ENCODE measurements around the gene HECTD3.
"Not testable (repeated sequence)": the region's sequence is repeated elsewhere in the genome, so short reads cannot be mapped to it uniquely, and the experiment has no call there.

The HECTD3 gene

DNA sequence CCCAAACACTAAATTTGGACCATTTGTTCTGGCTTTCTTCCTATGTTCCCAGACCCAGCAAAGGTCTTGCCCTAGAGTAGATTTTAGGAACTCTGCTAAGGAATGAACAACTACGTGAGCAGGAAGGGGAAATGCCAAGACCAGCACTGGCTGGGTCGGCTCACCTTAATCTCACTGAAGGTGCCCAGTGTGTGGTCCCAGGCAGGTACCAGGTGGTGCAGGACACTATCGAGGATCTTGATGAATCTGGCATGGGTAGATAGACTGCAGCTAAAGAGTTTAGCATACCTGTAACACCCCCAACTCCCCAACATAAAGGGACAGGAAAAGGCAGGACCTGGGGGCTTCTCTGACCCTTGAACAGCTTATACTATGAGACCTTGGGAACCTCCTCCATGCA, 3.0 kb downstream of the HECTD3 start:
- Mint-ChIP-seq H3K4me1 (ENCODE audit: low read depth) (peaks cover 20% of the 10 kb centered on the region), H3K4me3 (no peak overlapping the region), H3K27ac (no peak overlapping the region), H3K27me3 (ENCODE audit: low read depth) (no peaks in the 10 kb centered on the region), H3K36me3 (ENCODE audit: low read depth) (peaks cover 25% of the 10 kb centered on the region), H3K9me3 (no peaks in the 10 kb centered on the region)

DNA sequence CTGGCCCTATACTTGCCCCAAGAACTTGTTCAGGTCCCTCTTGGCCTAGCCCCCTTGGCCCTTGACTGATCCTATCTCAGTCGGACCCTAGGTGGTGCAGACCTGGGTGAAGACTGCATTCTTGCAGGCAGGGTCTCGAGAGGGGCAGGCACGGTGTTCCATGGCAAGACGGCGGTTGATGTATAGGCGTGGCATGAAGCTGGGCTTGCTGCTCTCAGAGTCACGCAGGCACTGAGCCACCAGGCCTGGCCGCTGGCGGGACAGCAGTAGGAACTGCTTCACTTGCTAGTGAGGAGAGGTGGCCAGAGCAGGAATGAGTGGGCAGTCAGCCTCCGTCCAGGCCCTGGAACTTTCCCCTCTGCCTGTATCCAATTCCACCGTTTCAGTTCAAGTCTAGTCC, 3.8 kb downstream of the HECTD3 start:
- H3K36me3 Mint-ChIP-seq (ENCODE audit: low read depth), result peaks cover 31% of the 10 kb centered on the region
- H3K4me3 Mint-ChIP-seq, result no peak overlapping the region
- peaks cover 17% of the 10 kb centered on the region for H3K4me1 Mint-ChIP-seq (ENCODE audit: low read depth)
- H3K27ac Mint-ChIP-seq, result no peak overlapping the region
- H3K27me3 Mint-ChIP-seq (ENCODE audit: low read depth), result no peaks in the 10 kb centered on the region
- no peaks in the 10 kb centered on the region for H3K9me3 Mint-ChIP-seq

DNA sequence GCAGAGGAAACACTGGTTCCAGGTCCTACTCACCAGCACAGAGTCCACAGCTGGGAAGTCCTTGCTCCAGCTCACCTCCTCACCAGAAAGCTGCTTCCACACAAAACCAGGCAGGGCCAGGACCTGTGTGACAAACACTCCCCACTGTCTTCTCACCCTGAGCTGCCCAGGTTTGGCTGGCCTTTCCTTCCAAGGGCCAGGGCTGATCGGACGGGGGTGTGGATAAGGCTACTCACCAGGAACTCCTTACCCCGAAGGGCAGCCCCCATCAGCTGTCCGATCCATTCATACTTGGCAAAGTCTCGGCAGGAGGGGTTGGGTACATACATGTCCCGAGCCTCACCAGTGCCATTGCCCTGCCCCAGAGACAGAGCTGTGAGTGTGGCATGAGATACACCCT, 5.4 kb downstream of the HECTD3 start:
- H3K36me3 Mint-ChIP-seq (ENCODE audit: low read depth), result peaks cover 34% of the 10 kb centered on the region
- no peak overlapping the region for H3K27ac Mint-ChIP-seq
- no peaks in the 10 kb centered on the region for H3K9me3 Mint-ChIP-seq
- peaks cover 13% of the 10 kb centered on the region for H3K4me1 Mint-ChIP-seq (ENCODE audit: low read depth)
- H3K27me3 Mint-ChIP-seq (ENCODE audit: low read depth), result no peaks in the 10 kb centered on the region
- no peak overlapping the region for H3K4me3 Mint-ChIP-seq

DNA sequence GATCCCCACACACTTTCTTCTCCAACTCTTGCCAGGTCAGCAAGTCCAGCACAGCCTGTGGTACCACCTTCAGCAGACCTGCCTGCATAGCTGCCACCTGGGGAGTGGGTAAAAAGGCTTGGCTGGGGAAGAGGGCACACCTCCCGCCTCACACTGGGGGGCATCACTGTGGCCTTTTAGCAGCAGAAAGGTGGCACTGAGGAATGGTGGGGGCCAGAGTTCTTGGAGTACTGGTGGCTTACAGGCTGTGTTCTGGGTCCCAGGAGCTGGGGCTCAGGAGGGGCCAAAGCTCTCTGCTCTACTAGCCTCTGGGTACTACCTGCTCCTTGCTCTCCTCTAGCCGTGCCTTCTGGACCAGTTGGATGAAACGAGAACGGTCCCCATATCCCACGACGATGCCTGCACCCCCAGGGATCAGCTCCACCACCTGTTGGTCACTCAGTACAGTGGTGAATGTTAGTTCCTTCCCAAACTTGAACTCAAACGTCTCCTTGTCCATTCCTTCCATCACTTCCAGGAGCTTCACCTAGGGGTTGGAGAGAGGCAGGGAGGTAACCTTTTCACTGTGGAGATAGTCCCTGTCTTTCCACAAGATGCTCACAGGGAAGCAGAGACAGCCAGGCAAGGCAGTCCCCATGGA, 6.7 kb downstream of the HECTD3 start:
- H3K9me3 Mint-ChIP-seq, result no peaks in the 10 kb centered on the region
- no peak overlapping the region for H3K4me3 Mint-ChIP-seq
- H3K27me3 Mint-ChIP-seq (ENCODE audit: low read depth), result no peaks in the 10 kb centered on the region
- no peak overlapping the region for H3K27ac Mint-ChIP-seq
- peaks cover 34% of the 10 kb centered on the region for H3K36me3 Mint-ChIP-seq (ENCODE audit: low read depth)
- peaks cover 9% of the 10 kb centered on the region for H3K4me1 Mint-ChIP-seq (ENCODE audit: low read depth)

DNA sequence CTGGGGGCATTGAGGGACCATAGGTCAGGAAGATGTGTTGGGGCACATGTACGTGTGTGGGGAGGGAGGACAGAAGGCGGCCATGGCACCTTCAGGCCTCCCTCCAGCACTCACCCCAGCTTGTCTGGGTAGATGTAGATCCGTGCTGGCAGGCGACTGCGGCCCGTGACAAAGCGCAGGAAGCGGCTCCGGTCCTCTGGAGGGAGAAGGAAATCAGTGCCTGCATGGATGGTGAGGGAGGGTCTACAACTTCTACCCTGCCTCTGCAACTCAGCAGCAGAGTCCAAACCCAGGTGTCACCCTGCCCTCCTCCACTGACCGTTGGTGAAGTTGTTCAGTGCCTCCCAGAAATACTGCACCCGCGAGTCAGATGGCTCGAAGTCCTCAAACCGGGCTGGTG, 7.4 kb downstream of the HECTD3 start:
- Mint-ChIP-seq H3K4me1 (ENCODE audit: low read depth) (peaks cover 9% of the 10 kb centered on the region), H3K9me3 (no peaks in the 10 kb centered on the region)

DNA sequence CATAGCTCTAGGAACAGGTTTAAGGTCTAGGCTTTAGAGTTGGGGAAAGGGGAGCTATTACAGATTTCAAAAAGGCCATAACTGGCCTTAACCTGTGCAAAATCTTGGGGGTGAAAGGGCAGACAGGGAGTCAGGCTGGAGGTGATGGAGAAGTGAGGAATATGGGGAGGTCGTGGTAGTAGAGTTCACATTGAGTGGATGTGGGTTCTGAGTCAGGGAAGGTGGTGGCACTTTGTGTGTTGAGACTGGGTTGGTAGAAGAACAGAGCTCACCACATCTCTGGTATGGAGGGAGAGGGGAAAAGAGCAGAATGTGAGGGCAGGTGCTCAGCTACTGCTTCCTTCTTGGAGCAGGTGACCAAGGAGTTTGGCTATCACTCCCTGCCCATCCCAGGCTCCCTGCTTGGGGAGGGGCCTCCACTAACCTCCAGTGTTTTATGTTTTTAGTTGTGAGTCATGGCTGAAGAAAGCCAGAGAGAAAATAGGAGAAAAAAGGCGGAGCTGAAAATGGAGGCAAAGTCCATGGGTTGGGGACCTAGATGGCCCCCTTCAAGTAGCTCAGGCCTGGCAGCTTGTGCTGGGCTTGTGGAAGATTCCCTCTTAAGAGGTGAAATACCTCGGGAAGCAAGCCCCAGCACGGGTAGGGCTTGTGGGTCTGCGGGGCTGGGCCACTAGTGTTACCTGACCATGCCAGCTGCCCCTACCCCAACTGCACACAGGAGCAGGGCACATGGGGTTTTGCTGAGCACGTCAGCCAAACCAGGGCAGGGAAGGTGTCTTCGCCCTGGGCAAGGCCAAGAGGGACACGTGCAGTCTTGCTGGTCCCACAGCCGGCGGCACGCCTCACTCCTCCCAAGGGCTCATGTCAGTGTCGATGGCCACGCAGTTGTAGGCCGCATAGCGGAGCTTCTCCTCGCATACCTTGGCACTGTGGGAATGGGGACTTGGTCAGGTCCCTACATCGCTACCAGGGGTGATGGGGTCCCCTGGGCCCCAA, 8.2 kb downstream of the HECTD3 start:
- H3K36me3 Mint-ChIP-seq (ENCODE audit: low read depth), result peaks cover 28% of the 10 kb centered on the region
- H3K9me3 Mint-ChIP-seq, result no peaks in the 10 kb centered on the region
- H3K27me3 Mint-ChIP-seq (ENCODE audit: low read depth), result no peaks in the 10 kb centered on the region
- peaks cover 9% of the 10 kb centered on the region for H3K4me1 Mint-ChIP-seq (ENCODE audit: low read depth)
- no peak overlapping the region for H3K27ac Mint-ChIP-seq
- H3K4me3 Mint-ChIP-seq, result no peak overlapping the region

More for the DNA sequence above, 7.4 kb downstream of the HECTD3 start:
- no peaks in the 10 kb centered on the region for H3K27me3 Mint-ChIP-seq (ENCODE audit: low read depth)
- no peak overlapping the region for H3K4me3 Mint-ChIP-seq
- H3K36me3 Mint-ChIP-seq (ENCODE audit: low read depth), result peaks cover 28% of the 10 kb centered on the region
- no peak overlapping the region for H3K27ac Mint-ChIP-seq

DNA sequence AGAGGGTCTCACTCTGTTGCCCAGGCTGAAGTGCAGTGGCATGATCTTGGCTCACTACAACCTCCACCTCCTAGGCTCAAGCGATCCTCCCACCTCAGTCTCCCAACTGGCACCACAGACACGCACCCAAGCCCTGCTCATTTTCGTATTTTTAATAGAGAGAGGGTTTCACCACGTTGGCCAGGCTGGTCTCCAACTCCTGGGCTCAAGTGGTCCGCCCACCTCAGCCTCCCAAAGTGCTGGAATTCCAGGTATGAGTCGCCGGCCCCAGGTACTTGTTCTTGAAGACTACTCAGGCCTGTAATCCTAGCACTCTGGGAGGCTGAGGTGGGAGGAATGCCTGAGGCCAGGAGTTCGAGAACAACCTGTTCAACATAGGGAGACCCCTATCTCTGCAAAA, 9.5 kb downstream of the HECTD3 start:
- H3K27ac Mint-ChIP-seq; H3K4me3 Mint-ChIP-seq; H3K4me1 Mint-ChIP-seq (ENCODE audit: low read depth); H3K27me3 Mint-ChIP-seq (ENCODE audit: low read depth); H3K9me3 Mint-ChIP-seq: not testable (repeated sequence)
- H3K36me3 Mint-ChIP-seq (ENCODE audit: low read depth), result peaks cover 23% of the 10 kb centered on the region

DNA sequence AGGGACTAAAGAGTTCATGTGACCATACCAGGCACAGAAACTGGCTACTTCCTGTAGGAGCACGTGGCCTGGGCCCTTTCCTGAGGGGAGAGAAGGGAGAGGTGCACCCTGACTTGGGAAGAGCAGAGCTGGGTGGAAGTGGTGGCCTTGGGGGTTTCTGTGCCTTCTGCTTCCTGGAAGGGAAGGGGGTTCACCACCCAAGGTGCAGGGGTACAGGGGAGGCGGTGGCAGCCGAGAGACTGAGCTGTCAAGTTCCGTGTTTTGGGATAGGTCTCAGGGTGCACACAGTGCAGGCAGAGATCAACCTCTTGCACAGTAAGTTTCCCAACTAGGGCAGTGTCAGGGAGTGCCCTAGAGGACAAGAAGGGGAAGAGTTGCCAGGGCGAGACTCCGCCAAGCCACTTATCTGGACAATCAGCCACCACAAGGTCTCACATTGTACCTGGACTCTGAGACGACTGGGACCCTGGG, 10.1 kb downstream of the HECTD3 start:
- Mint-ChIP-seq H3K9me3 (no peaks in the 10 kb centered on the region), H3K27ac (peak overlapping the region; percentile 1), H3K27me3 (ENCODE audit: low read depth) (no peaks in the 10 kb centered on the region), H3K4me1 (ENCODE audit: low read depth) (peaks cover 9% of the 10 kb centered on the region), H3K36me3 (ENCODE audit: low read depth) (peaks cover 23% of the 10 kb centered on the region), H3K4me3 (no peak overlapping the region)

DNA sequence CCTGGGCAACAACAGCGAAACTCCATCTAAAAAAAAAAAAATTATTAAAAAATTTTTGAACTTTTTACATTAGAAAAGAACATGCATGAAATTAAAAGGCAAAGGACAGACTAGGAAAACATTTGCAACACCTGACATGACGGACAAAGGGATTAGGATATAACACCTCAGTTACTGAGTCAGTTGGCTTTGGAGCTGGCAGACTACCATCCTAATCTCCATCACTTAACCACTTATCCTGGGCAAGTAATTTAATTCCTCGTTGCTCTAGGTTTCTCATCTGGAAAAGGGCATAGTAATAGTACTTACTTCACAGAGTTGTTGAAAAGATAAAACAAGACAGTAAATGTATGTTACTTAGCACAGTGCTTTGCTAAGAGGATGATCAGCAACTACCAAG, 11.9 kb downstream of the HECTD3 start:
- peaks cover 9% of the 10 kb centered on the region for H3K4me1 Mint-ChIP-seq (ENCODE audit: low read depth)

DNA sequence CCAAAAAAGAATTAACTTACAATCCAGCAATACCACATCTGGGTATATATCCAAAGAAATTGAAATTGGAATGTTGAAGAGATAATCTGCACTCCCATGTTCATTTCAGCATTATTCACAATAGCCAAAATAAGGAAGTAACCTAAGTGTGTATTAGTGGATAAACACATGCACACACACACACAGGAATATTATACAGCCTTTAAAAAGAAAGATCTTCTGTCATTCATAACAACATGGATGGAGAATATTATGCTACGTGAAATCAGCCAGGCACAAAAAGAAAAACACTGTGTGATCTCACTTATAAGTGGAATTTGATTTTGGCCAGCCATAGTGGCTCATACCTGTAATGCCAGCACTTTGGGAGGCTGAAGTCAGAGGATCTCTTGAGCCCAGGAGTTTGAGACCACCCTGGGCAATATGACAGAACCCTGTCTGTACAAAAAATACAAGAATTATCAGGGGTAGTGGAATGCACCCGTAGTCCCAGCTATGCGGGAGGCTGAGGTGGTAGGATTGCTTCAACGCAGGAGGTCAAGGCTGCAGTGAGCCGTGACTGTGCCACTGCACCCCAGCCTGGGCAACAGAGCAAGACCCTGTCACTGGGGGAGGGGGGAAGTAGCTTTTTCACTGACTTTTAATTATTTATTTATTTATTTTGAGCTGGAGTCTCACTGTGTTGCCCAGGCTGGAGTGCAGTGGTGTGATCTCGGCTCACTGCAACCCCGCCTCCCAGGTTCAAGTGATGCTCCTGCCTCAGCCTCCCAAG, 15.5 kb downstream of the HECTD3 start:
- no peak overlapping the region for H3K4me3 Mint-ChIP-seq

More for the DNA sequence above, 11.9 kb downstream of the HECTD3 start:
- Mint-ChIP-seq H3K36me3 (ENCODE audit: low read depth) (peaks cover 12% of the 10 kb centered on the region), H3K27me3 (ENCODE audit: low read depth) (no peaks in the 10 kb centered on the region), H3K4me3 (no peak overlapping the region), H3K9me3 (no peaks in the 10 kb centered on the region), H3K27ac (no peak overlapping the region)

DNA sequence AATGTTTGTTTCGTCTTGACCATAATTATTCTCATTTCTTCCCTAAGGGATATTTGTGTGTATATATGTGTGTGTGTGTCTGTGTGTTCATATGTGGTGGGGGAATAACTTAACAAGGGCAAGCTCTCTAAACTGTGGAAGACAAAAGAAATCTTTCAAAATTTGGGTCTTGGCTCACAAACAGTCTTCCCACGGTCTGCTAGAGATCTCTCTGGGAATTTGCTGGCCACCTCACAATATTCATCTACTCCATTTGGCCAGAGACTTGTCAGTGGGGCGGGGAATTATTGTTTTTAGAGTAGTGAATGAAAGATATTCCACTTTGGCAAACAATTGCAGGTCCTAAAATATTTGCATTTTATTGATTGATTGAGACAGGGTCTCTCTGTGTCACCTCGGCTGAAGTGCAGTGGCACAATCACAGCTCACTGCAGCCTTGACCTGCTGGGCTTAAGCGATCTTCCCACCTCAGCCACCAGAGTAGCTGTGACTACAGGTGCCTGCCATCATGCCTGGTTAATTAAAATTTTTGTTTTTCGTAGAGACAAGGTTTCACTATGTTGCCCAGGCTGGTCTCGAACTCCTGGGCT, 16.7 kb downstream of the HECTD3 start:
- Mint-ChIP-seq H3K27me3 (ENCODE audit: low read depth) (peaks cover 7% of the 10 kb centered on the region), H3K36me3 (ENCODE audit: low read depth) (no peaks in the 10 kb centered on the region), H3K9me3 (no peaks in the 10 kb centered on the region), H3K4me1 (ENCODE audit: low read depth) (no peaks in the 10 kb centered on the region), H3K4me3 (no peak overlapping the region), H3K27ac (no peak overlapping the region)

More for the DNA sequence above, 15.5 kb downstream of the HECTD3 start:
- H3K27ac Mint-ChIP-seq, result no peak overlapping the region
- peaks cover 7% of the 10 kb centered on the region for H3K27me3 Mint-ChIP-seq (ENCODE audit: low read depth)
- peaks cover 3% of the 10 kb centered on the region for H3K4me1 Mint-ChIP-seq (ENCODE audit: low read depth)
- no peaks in the 10 kb centered on the region for H3K36me3 Mint-ChIP-seq (ENCODE audit: low read depth)
- H3K9me3 Mint-ChIP-seq, result no peaks in the 10 kb centered on the region

DNA sequence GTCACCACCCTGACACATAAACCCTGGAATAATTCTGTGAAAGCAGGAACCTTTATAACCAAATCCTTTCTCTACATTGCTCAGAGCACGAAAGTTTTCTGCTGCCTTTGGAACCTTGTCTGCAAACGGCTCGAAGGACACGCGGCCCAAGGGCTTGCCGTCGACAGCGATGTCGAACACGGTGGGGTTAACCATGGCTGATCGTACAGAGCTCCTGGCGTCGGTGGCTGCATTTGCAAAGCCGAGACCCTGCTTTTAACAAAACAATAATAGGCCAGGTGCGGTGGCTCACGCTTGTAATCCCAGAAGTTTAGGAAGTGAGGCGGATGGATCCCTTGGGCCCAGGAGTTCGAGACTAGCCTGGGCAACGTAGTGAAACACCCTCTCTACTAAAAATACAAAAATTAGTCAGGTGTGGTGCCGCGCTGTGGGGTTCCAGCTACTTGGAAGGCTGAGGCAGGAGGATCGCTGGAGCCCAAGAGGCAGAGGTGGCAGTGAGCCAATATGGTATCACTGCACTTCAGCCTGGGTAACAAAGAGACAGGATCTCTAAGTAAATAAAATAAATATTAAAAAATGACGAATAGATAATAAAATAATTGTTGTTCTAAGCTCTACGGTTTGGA, 22.5 kb downstream of the HECTD3 start:
- Mint-ChIP-seq H3K9me3 (no peaks in the 10 kb centered on the region), H3K27ac (no peak overlapping the region), H3K27me3 (ENCODE audit: low read depth) (peaks cover 7% of the 10 kb centered on the region), H3K4me1 (ENCODE audit: low read depth) (peaks cover 13% of the 10 kb centered on the region), H3K4me3 (no peak overlapping the region), H3K36me3 (ENCODE audit: low read depth) (no peaks in the 10 kb centered on the region)

DNA sequence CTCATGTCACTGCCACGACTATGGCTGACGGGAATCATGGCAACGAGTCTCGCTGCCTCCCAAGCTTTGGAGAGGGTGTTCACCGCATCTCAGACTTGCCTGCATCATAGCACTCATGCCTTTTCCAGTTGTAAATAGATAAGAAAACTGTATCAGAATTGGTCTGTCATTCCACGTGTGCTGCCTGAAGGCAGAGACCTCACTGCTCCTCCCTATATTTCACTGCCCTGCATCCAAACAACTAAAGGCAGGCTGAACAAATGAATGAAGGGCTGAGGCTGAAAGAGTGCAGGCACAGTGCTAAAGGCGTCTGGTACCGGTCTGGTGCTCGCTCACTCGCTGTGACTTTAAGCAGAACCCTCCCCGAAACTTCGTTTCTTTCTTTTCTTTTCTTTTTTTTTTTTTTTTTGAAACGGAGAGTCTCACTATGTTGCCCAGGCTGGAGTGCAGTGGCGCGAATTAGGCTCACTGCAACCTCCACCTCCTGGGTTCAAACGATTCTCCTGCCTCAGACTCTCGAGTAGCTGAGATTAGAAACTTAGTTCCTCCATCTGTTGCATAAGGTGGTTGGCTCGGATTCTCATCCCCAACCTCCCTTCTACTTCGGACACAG, 25.3 kb downstream of the HECTD3 start:
- H3K4me3 Mint-ChIP-seq, result peak overlapping the region; percentile 95
- peak overlapping the region; percentile 84 for H3K27ac Mint-ChIP-seq
- peaks cover 17% of the 10 kb centered on the region for H3K4me1 Mint-ChIP-seq (ENCODE audit: low read depth)
- H3K36me3 Mint-ChIP-seq (ENCODE audit: low read depth), result peaks cover 2% of the 10 kb centered on the region
- no peaks in the 10 kb centered on the region for H3K9me3 Mint-ChIP-seq
- H3K27me3 Mint-ChIP-seq (ENCODE audit: low read depth), result no peaks in the 10 kb centered on the region

Measured in T-helper 1 cell treated with Interleukin-12 subunit alpha and Interleukin-12 subunit beta and Interleukin-4 antibody, amounts not matched to agents 30 μg/mL and 1 μg/mL, for 36 hours (primary cell).